GM21381 (cell line): ENCODE measurements around the gene DNAI1.

Experiments
- ATAC-seq: cut with Tn5 transposase; IDR thresholded peaks from one replicate; pipeline ENCODE4 v1.9.1; 2021; ENCODE audit warnings: mild to moderate bottlenecking, moderate library complexity; ENCODE audit not compliant: unreplicated experiment

DNAI1 gene

DNA sequence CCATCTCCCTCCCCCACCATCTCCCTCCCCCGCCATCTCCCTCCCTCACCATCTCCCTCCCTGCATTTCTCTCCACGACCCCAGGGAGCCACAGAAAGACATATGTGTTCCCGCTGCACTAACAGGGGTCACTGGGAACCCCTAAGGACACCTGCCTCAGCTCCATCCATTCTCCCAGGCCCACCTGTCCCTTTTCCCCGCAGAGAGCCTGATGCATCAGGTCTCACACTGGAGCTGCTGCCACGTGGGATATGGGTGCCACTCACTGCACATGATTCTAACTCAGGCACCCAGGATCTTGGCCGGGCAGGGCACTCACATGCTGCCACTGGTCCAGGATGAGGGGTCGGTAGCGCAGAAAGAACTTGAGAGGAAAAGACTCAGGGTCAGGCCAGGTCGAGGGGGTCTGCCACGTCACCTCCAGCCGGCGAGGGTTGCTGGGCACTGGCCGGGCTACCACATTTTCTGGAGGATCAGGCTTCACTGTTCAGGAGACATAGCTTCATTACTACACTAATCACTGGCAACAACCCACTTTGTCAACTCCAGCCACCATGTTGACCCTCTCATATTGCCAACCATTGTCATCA, 97.4 kb downstream of the DNAI1 start:
- no peak for ATAC-seq

DNA sequence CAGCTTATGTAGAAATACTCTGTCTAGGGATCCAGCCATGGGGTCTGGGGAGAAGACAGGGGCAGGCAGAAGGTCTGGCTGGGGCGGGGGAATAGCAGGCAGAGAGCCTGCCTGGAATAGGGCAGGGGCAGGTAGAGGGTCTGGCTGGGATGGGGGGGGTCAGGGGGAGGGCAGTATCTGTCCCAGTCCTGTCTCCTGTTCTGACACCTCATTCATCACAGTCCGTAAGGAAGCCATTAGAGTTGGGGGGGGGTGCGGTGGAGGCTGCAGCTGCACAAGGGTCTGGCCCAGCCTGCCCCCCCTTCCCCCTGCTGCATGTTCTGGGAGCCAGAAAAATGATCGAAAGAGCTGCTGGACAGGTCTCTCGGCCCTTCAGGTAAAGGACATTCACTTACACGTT, 98.3 kb downstream of the DNAI1 start:
- ATAC-seq: no peak

DNA sequence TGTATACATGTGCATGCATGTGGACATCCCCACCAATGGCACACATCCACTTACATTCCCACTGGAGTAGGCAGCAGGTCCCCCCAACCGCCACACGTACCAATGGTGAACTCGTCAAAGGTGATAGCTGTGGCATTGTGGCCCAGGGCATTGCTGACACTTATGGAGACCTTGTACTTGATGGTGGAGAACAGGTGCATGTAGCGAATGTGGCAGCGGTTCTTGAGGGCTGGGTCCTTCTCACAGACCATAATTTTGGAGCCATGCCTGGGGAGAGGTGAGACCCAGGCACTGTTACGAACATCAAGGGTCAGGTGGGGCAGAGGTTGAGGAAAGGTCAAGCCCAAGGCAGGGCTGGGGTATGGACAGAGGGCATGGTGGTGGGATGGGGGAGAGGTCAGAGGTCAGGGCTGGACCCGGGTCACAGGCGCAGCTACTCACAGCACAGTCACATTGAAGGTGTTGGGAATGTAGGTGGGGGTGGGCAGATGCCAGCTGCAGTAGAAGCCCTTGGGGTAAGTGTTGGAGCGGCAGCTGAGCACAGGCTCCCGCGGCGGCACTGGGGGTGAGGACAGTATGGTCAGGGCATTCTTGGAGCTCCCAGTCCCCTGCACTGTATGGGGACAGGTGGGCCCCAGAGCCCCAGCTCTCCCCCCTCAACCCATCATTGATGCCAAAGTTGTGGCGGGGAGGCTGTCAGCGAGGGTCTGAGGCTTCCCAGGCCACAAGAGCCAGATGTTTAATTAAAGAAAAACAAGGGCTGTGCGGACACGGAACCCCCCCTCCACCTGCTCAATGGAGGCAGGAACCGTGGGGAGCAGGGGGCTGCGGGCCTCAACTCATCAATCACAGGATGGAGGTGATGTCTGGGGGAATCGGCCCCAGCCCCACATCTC, 99.1 kb downstream of the DNAI1 start:
- no peak for ATAC-seq

DNA sequence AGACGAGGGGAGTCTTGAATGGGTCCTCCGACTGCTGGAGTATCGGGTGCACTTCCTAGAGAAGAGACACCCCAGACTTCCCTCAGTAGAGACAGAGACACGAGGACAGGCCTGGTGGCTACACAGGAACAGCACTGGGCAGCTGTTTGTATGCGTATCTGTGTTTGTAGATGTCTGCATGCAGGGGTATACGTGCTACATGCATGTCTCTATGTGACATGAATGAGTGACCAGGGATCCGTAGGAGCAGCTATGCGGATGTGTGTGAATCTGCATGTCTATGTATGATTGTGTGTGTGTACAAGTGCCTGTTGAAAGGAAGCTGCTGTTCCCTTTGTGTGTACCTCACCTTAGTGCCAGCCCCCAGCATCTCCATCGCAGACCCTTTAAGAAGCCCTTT, 99.8 kb downstream of the DNAI1 start:
- no peak for ATAC-seq

DNA sequence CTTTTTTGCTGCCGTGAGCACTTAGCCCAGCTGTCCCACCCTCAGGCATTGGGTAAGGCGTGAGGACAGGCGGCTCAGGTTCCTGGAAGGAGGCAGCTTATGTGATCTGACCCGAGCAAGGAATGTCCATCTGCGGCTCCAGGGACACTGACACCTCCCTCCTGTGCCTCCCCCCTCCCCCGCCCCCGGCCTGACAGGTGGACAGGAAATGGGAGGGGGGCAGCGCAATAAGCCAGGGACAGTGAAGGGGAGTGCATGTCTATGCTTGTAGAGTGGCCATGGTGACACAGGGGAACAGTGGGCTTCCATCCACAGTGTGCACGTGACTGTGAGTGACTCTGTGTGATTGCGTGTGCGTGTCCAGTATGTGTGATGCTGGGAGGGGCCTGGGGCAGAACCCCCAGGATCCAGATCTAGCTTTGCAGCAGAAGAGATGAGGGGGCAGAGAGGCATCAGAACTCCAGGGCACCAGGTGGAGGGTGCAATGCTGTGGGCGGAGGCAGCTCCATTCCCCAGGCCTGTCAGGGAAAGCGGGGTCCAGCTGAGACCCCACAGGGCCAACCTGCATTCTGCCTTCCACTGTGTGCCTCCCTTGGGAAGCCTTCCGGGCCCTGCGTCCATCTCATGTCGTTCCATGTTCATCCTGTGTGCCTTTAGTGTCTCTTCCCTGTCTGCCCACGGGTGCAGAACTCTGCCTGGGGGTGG, 100.5 kb downstream of the DNAI1 start:
- no peak for ATAC-seq

DNA sequence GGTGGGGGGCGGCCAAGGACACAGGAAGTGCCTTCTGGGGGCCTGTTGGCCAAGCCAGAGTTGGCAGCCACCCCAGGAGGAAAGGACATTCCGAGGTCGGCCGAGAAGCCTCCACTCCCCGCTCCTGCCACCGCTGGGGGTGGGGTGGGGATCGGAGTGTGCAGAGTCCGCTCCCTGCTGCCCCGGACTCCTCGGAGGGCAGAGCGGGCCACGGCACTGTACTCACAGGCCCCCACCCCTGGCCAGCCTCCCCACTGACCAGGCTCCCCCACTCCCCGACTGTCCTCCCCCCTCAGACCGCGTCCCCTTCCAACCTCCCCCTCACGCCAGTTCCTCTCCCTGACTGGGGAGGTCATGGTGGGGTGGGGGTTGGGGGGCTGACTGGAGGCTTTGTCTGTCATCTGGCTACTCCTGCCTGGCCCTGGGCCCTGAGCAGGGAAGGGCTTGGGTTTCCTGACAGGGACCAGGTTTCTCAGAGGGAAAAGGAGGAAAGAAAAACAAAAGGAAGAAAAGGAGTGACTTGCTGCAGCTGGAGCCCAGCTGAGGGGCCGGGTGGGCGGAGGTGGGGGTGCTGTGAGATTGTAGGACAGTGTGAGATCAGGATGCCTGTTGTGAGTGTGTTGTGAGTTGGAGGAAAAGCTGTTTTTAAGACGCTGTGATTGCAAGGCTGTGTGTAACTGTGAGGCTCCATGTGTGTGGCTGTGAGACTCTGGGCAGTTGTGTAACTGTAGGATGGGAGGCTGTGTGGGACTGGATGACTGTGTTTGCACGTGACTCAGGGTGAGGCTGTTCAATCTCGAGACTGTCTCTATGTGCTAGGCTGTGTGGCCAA, 101.2 kb downstream of the DNAI1 start:
- no peak for ATAC-seq

DNA sequence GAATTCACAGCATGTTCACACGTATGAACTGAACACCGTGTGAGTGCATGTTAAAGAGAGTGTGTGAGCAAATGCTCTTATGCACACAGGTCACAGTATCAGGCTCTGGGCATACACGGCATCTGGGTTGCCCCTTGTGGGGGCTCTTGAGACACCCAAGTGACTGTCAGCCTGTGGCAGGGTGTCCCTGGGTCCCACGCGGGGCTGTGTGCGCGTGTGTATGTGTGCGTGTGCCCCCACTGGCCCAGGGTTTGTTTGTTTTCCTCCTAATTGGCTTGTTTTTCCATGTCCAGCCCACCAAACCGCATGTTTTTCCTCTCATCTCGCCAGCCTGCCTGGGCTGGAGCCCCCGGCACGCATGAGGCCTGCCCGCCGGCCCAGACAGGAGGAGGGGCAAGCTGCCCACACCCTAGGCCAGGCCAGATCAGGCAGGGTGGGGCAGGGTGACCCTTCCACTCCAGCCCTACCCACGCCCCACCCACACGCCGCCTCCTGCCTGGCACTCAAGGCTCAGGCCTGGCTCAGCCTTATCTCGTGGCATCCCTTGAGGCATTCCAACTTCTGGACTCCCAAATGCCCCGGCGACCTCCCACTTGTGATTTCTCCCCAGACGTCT, 102.1 kb downstream of the DNAI1 start:
- ATAC-seq: no peak

DNA sequence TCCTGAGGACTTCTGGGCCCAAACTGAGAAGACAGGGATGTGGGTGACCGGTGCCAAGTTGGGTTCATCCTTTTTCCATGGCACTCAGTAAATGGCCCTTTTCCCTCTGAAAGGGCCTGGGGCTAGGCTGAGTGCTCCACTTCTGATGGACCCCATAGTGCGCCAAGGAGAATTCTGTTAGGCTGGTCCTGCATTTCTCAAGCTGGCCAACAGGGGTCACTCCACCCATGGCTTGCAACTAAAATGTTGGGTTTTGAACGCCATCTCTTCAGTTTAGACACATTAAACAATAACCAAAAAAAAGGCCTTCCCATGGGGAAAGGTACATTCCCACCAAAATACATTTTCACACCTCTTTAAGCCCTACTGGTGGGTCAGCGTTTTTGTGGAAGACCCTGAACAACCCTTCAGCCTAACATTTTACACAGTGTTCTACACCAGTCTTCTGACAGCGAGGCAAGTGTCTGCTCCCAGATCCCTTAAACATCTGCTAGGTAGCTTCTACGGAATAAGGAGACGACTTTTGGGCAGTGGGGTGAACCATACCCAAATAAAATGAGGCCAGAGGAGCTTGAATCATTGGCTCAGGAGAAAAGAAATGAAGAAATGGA, 103.6 kb downstream of the DNAI1 start:
- no peak for ATAC-seq

DNA sequence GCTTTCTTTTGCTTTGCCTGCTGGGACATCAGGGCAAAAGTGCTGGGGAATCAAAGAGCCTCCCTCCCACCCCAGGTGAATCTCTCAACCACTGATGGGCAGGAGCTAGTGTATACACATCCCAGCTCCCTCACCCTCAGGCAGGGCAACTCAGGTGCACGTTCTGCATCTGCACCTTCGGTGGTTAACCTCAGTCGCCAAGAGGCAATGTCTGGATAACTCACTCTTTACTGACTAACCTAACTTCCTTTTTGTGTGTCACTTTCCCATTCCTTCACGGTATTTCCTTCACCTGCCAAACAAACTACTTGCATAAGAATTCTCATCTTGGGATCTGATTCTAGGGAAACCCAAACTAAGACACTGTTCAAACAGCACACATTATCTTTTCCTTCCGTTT, 104.7 kb downstream of the DNAI1 start:
- ATAC-seq: no peak

DNA sequence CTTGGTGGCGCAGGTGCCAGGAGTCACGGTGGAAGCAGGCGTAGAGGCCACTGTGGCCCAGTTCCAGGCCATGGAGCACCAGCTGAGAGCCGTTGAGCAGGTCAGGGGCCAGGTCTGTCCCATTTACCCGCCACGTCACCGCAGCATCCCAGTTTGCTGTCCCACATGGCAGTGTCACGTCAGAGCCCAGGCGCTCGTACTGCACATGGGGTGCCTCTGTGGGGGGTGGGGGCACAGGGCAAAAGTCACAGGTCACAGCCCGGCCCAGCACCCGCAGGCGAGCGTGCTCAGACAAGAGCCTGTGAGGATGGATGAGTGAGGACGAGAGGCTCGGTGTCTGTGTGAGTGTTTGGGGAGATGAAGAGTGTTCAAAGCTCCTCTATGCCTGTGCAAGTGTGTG, 106.0 kb downstream of the DNAI1 start:
- no peak for ATAC-seq

DNA sequence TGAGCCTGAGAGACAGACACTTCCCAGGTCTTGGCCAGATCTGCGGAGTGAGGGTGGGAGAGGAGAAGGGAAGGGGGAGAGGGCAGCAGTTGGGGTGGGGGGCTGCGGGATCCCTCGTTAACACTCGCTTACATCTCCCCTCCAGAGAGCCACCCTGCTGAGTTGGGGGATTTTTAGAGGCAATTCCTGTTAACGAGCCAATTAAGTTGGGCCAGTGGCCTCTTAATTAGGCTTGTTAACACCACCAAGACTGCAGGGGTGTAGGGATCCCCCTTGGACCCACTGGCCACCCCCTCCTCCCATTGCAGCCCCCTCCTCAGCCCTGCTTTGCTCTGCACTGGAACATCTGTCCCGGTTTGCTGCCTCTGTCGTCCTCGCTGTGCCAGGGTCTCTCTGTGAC, 107.3 kb downstream of the DNAI1 start:
- ATAC-seq: no peak

DNA sequence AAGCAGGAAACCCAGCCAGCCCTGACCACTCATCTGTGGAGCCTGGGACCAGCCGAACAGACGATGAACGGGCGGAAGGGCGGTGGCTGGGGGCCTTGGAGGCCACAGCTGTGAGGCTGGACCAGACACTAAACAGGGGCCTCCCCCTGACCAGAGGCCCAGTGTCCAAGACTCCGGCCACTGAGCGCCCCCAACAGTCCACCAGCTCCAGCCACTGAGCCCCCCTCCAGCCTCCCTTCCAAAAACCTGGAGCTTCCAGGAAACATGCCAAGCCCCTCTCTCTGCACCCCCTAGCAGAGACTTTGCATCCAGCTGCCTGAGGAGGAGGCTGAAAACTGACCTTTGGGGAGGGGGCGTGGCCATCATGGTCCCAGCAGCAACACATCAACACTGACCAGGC, 107.7 kb downstream of the DNAI1 start:
- ATAC-seq: no peak

DNA sequence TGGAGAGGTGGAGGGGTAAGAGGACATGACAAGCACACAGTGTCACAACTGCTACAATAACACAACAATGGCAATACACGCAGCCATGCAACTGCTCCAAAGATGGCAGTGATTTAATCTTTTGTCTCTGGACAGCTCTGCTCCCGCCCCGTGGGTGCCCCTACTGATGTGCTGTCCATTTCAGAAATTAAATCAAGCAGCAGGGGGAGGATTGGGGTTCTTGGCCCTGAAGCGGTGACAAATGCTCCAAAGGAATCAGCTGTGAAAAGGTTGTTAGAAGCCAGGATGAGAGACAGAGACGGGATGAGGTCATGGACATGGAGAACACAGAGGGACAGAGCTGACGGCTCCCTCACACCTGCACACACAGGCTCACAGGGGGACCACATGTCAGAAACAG, 108.4 kb downstream of the DNAI1 start:
- ATAC-seq: no peak

DNA sequence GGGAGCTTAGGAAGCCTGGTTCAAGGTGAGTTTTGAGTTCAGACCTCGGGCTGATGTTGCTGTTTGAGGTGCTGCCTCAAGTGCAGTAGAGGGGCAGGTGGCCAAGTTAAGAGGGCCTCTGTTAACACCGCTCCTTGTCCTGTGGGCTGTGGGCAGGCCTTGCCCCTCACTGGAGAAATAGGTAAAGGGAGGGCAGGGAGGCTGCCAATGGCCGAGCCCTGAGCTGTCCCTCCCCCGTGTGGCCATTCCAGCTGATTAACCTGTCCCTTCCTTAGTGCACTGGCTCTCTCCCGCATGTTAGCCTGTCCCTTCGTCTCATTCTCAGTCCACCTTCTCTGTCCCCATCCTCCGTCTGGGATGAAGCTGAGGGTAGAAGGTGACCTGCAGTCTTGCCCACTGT, 109.5 kb downstream of the DNAI1 start:
- ATAC-seq: no peak

DNA sequence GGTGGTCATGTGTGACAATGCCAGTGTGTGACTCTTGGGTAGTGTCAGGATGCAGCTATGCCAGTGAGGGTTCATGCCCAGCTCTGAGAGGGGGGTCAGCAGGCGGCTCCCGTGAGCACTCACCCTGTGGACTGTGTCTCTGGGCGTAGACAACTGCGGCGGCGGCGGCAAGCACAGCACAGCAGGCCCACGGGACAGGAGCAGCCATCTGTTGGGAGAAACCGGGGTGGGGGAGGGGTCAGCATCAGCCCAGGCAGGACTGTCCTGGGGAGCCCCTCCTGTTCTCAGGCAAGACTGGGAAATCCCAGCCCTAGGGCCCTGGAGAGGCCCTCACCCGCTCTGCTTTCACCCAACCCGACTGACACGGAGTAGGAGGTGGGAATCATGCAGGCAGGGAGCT, 110.2 kb downstream of the DNAI1 start:
- ATAC-seq: no peak

DNA sequence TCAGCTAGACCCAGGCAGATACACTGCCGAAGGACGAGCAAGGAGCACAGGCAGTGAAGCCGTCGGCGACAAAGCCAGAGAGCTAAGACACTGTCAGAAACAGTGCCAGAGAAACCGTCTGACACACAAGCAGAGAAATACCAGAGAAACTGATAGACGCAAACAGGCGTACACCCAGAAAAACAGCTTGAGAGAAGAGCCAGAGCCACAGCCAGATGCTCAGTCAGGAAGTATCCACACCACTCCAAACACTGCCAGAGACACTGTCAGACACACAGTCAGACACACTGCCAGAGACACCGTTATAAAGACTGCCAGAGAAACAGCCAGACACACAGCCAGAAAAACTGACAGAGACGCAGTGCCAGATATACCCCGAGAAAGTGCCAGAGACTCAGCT, 111.8 kb downstream of the DNAI1 start:
- no peak for ATAC-seq
